ENCODE results near the gene TMEM259.

DNA sequence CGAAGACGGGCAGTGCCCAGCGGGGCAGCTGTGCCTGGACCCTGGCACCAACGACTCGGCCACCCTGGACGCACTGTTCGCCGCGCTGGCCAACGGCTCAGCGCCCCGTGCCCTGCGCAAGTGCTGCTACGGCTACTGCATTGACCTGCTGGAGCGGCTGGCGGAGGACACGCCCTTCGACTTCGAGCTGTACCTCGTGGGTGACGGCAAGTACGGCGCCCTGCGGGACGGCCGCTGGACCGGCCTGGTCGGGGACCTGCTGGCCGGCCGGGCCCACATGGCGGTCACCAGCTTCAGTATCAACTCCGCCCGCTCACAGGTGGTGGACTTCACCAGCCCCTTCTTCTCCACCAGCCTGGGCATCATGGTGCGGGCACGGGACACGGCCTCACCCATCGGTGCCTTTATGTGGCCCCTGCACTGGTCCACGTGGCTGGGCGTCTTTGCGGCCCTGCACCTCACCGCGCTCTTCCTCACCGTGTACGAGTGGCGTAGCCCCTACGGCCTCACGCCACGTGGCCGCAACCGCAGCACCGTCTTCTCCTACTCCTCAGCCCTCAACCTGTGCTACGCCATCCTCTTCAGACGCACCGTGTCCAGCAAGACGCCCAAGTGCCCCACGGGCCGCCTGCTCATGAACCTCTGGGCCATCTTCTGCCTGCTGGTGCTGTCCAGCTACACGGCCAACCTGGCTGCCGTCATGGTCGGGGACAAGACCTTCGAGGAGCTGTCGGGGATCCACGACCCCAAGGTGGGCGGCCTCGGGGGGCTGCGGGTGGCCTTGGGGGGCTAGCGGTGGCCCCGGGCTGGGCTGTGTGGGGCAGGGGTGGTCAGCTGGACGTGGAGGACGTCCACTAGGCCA is 15.9 kb downstream of the TMEM259 start:
- TF ChIP-seq, protein P1, sequence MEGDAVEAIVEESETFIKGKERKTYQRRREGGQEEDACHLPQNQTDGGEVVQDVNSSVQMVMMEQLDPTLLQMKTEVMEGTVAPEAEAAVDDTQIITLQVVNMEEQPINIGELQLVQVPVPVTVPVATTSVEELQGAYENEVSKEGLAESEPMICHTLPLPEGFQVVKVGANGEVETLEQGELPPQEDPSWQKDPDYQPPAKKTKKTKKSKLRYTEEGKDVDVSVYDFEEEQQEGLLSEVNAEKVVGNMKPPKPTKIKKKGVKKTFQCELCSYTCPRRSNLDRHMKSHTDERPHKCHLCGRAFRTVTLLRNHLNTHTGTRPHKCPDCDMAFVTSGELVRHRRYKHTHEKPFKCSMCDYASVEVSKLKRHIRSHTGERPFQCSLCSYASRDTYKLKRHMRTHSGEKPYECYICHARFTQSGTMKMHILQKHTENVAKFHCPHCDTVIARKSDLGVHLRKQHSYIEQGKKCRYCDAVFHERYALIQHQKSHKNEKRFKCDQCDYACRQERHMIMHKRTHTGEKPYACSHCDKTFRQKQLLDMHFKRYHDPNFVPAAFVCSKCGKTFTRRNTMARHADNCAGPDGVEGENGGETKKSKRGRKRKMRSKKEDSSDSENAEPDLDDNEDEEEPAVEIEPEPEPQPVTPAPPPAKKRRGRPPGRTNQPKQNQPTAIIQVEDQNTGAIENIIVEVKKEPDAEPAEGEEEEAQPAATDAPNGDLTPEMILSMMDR (IDR thresholded peaks at IDR 0.05), result no peak
- TF ChIP-seq POLR2A (IDR thresholded peaks at IDR 0.05), result no peak
- no peak for TF ChIP-seq POLR2AphosphoS5 (IDR thresholded peaks at IDR 0.05)
